ENCODE measurements around the gene LTF. TPM values are rescaled to one million over a fixed set of nuclear protein-coding genes. Genes with fewer than 3 reads are reported as not detected.
A peak's percentile ranks its signal among the peaks of the same experiment; 100 is the strongest.

The LTF gene
- polyA plus RNA-seq, 1 donor: 3.0 TPM

DNA sequence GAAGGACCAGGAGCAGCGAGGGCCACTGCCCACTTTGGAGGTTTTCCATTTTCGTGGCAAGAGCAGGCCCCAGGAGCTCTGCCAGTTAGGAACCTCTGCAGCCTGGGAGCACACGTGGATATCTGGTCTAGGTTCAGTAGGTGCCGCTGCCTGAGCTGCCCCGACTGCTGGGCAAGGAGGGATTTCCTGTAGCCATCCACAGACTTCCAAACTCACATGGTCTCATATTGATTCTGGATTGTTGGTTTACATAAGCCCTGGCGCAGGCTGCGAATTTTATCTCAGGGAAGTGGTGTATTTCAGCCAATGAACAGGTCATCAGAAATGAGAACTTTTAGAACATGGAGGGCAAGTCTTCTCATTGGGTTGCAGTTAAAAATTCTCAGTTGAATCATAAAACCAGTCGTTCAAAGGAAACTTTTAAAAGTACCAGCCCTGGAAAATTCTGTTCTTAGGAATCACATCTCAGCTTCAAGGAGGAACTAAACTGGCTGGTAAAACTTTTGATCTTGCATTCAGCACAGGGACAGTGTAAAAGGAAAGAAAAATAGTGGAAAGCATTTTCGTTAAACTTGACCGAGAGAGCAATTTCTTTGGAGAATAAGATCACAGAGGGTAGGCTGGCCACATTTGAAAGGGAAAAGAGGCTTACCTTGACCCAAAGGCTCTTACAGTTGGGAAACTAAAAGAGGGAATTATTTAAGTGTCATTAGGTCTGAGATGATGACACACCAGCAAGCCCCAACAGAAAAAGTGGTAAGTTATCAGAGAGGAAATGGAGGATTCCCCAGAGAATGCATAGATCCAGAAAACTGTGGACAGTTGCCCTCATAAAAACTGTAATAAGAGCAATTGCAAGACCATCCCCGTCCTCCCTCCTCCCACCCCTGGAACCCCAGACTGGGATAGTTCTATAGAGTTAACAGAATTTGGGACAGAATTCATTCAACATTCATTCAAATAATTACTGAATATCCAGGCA, 26.7 kb upstream of the LTF start:
- no peak for DNase-seq (ENCODE audit: low read depth)

GRCh38 chr3:46490338-46491084, 25.8 kb upstream of the LTF start:
- DNase-seq (ENCODE audit: low read depth): no peak

GRCh38 chr3:46489875-46490274, 25.2 kb upstream of the LTF start:
- DNase-seq (ENCODE audit: low read depth): no peak

DNA sequence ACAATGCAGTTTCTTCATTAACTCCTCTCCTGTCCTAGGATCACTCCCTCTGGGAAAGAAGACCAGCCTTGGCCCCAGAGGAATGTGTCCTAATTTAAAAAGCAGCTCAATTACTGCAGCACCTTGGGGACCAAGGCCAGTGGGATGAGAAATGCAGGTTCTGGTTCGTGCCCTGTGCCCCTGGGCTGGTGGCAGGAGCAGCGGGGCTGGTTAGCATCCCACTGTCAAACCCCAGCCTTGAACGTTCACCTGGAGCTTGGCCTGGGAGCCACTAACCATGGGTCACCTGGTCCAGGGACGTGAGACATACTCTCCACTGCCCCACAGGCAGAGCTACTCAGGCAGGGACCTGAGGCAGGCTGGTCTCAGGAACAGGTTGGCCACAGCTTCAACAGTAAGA, 24.7 kb upstream of the LTF start:
- DNase-seq (ENCODE audit: low read depth): no peak

- DNase-seq (ENCODE audit: low read depth): peak; percentile 57
These were observed 24.1 kb upstream of the LTF start for GRCh38 chr3:46488735-46489361.

DNA sequence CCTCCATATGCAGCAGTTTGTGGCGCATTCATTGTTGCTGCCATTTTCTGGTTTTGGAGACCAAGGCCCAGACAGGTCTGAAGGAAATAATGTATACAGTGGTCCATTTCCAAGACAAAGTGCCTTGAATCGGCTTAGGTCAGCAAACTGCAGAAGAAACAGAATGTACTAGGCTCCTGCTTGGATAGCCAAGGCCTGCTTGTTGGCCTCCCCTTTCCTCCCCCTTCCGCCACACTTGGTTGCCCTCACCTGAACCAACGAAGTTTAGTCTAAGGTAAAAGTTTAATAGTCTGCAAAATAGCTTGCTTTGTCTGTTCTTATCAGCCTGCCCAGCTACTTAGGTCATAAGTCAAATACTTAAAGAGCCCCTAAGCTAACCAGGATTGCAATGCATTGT, 21.1 kb upstream of the LTF start:
- DNase-seq (ENCODE audit: low read depth): no peak

DNA sequence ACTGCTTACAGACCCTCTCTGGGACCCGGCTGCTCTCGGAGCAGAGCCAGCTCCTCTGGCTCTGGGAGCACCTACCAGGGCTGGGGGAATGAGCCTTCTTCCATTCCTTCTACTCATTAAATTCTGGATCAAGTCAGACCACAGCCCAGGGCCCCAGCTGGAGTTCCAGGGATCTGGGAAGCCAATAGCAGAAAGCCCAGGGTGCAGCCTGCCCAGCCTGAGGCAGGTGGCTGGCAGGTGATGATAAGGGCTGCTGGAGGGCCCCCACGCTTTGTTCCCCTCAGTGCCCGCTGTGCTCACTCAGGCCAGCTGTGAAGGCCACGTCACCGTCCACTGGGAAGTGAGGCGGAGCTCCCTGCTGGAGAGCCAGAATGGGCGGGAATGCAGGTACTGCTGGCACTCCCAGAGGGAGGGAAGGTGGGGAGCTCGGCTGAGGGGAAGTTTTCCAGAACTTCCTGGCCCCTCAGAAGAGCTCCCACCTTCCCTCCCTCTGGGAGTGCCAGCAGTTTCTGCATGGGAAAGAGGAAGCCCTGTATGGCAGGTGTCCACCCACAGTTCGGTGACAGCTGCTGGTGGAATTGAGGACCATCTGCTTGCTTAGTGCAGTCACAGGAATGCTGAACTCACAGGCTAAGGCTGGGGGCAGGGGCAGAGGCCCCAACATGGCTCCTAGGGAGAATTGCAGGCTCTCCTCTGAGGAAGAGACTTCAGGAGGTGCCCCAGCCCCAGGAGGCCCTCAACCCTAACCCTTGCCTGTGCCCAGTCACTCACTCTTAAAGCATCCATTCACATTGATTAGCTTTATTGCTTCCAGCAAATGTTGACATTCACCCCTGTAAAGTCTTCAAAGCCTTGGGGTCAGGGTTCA, 20.4 kb upstream of the LTF start:
- DNase-seq (ENCODE audit: low read depth): no peak

GRCh38 chr3:46484388-46484787, 19.7 kb upstream of the LTF start:
- DNase-seq (ENCODE audit: low read depth): no peak

DNA sequence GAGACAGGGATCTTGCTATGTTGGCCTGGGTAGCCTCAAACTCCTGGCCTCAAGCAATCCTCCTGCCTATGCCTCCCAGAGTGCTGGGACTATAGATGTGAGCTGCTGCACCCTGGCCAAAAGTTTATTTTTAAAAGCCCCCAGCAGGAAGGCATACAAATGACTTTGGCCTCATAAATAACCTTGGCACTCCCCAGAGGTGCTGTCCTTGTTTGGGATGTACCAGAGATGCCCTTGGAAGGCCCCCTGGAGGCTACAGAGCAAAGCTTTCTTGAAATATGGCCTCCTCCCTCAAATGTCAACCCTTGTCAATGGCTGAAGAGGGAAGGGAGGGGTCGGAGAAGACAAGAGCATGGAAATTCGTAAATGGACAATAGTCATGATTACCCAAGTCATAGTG, 19.1 kb upstream of the LTF start:
- no peak for DNase-seq (ENCODE audit: low read depth)

GRCh38 chr3:46482632-46483350, 18.1 kb upstream of the LTF start:
- peak; percentile 13 for DNase-seq (ENCODE audit: low read depth)

DNA sequence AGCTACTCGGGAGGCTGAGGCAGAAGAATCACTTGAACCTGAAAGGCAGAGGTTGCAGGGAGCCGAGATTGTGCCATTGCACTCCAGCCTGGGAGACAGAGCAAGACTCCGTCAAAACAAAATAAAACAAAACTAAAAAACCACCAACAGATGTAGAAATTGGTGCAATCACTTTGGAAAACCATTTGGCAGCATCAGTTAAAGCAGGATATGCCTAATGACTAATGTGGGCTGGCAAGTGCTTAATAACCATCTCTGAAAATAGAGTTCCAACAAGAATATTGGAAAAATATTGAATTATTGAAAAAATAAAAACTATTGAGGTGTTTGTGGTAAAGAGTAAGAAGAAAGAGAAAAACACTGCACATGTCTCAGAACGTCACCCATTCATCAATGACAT, 16.9 kb upstream of the LTF start:
- DNase-seq (ENCODE audit: low read depth): no peak

DNA sequence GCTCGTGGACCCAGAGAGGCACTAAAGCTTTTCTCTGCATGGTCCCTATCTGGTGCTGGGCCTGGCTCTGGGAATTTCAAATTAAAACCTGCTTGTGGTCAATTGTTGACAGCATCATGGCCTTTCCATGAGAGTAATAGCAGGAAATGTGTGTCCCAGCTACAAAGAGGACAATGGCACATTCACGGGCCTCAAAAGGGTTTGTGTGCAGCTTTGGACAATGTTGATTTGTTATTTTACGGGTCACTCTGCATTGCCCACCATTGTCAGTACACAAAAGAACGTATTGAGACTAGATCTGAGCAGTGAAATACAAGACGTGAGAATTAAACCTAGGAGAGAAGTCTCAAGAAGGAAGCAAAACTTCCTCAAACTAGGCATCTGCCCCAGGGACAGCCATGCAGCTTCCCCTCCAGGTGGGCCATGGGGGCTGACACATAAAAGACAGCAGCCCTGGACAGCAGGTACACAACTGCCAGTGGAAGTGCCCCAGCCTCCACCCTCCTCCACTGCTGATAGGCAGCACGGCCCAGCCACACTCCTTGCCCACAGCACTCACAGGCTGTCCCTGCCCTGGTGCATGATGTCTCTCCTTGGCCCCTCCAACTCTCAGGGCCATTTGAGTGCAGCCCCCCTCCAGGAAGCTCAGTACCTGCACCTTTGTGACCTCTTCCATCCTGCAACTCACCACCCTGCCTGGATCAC, 15.9 kb upstream of the LTF start:
- no peak for DNase-seq (ENCODE audit: low read depth)

- no peak for DNase-seq (ENCODE audit: low read depth)
These were observed 15.0 kb upstream of the LTF start for GRCh38 chr3:46479696-46480095.

DNA sequence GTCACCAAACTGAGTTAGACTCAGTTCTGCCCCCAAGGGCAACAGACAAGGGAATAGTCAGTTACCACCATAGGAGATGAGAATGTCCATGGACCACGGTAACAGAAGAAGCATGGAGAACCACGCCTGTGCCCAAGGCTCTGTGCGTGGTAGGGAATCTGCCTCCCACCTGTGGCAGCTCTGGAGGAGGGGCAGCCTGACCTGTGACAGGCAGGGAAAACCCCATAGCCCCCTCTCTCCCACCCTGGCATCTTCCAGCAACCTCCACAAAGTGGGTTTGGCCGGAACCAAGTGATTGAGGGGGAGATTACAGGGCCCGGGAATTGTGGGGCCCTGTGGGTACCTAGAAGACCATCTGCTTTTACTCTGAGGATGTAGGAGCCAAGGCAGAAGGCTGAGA, 14.3 kb upstream of the LTF start:
- DNase-seq (ENCODE audit: low read depth): no peak

DNA sequence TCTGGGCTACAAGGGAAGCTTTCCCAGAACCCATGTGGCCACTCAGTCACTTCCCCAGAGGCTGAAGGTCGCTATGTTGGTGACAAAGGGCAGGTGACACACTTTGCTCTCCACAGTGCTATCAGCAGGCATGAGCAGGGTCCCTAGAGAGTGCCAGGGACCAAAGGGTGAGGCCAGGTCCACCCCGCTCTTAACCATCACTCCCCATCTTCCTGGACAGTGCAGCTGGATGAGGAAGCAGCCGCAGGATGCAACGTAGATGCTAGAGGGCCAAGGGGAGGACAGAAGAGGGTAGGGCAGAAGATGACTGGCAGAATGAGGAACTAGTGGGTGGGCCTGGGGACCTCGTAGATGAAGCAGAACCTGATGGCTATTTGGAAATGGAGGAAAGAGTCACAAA, 13.6 kb upstream of the LTF start:
- no peak for DNase-seq (ENCODE audit: low read depth)

GRCh38 chr3:46477756-46478155, 13.1 kb upstream of the LTF start:
- DNase-seq (ENCODE audit: low read depth): no peak

GRCh38 chr3:46477145-46477544, 12.4 kb upstream of the LTF start:
- no peak for DNase-seq (ENCODE audit: low read depth)

- no peak for DNase-seq (ENCODE audit: low read depth)
These were observed 8.0 kb upstream of the LTF start for GRCh38 chr3:46472736-46473135.

- no peak for DNase-seq (ENCODE audit: low read depth)
These were observed 6.7 kb upstream of the LTF start for GRCh38 chr3:46471371-46471914.

- DNase-seq (ENCODE audit: low read depth): no peak
These were observed 6.1 kb upstream of the LTF start for GRCh38 chr3:46470831-46471230.
